Hippocampal formation (tissue), 2 donors: ENCODE results near the gene PAFAH1B2.

ENCODE experiments used
- DNase-seq, 2 donors: peaks; one replicate each; lab custom pipeline; 2025; lab: John Stamatoyannopoulos, UW

The PAFAH1B2 gene

DNA sequence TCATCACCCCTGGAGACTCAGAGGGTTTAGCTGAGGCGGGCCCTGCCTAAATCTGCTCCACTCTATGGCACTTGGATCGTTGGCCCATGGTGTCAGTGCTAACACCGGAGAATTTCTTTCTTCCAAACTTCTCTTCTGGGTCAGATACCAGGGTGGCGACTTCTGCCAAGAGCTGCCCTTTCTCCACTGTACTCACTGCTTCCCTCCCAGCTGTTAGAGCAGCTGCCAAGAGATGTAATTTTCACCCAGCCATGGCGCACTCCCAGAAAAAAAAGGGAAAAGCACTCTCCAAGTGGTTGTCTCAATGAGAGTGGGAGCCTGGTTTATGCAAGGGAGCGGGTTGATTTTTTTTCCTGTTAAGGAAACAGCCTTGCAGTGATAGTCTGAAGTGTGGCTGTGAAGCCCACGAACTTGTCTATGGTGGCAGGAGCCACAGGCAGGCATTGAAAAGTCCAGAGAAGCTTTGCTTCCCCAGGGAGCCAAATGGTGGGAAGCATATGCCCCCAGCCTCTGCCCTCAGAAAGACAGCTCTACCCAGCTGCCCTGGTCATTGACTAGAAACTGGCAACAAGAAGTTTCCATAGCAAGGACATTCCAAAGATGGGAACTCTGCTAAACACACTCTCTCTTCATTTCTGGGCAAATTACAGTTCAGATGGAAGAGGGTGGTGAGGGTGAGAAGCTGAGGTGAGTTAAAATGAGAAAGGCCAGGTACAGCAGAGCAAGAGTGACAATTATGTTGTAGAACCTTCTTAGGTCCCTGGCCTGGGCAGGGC is 77.1 kb downstream of the PAFAH1B2 start:
- peak in 1 of 2 donors; percentile 21 for DNase-seq

- DNase-seq, result no peak
These were observed 77.9 kb downstream of the PAFAH1B2 start for GRCh38 chr11:117221775-117222517.

GRCh38 chr11:117222991-117223740 is 79.1 kb downstream of the PAFAH1B2 start:
- no peak for DNase-seq

- no peak for DNase-seq
These were observed 79.9 kb downstream of the PAFAH1B2 start for GRCh38 chr11:117223741-117224689.

- DNase-seq, result no peak
These were observed 81.6 kb downstream of the PAFAH1B2 start for GRCh38 chr11:117225553-117226170.
